H1 (cell line): ENCODE measurements around the gene CWH43. TPM values are rescaled to one million over a fixed set of nuclear protein-coding genes. Genes with fewer than 3 reads are reported as not detected.
"Not testable (repeated sequence)": the region's sequence is repeated elsewhere in the genome, so short reads cannot be mapped to it uniquely, and the experiment has no call there.

Source experiments
- CTCF ChIA-PET: fragments of 300-600 bp; sonication (Branson Sonifier 250); formaldehyde crosslinking; loops from one replicate; lab custom pipeline; 2021; ENCODE audit not compliant: partially characterized antibody; lab: Charles Lee
- POLR2A ChIA-PET: fragments of 300-600 bp; sonication (Branson Sonifier 250); formaldehyde crosslinking; loops from one replicate; lab custom pipeline; 2021; ENCODE audit warnings: inconsistent platforms; ENCODE audit not compliant: partially characterized antibody; lab: Charles Lee
- DNase-seq, 2 experiments: peaks; one replicate each; pipeline versions ENCODE4 v3.0.0 to v3.0.0-alpha.2; 2010 to 2022; ENCODE audit warnings: low spot score in 2 of 2, low read depth in 1 of 2, mixed read lengths in 1 of 2
- FAIRE-seq: peaks from 2 replicates; lab custom pipeline; 2011; peaks lifted over from hg19 to GRCh38; lab: Jason Lieb, UNC
- H2AFZ ChIP-seq: 2 replicates; pipeline ENCODE4 v1.8.1; 2012; ENCODE audit warnings: low read length, inconsistent platforms
- H2AK5ac ChIP-seq: 2 replicates; pipeline ENCODE4 v1.6.1; 2013; ENCODE audit warnings: low read depth, low read length
- H2BK120ac ChIP-seq: replicated peaks from 2 replicates; pipeline ENCODE3; 2013; ENCODE audit warnings: low read depth, low read length, inconsistent platforms
- H2BK12ac ChIP-seq: 2 replicates; pipeline ENCODE4 v1.6.1; 2013; ENCODE audit warnings: low read depth, low read length
- H2BK15ac ChIP-seq: 2 replicates; pipeline ENCODE4 v1.6.1; 2013; ENCODE audit warnings: low read length
- H2BK20ac ChIP-seq: 2 replicates; pipeline ENCODE4 v1.6.1; 2013; ENCODE audit warnings: low read length
- H2BK5ac ChIP-seq: 2 replicates; pipeline ENCODE4 v1.6.1; 2013; ENCODE audit warnings: low read depth, low read length
- H3K14ac ChIP-seq: 2 replicates; pipeline ENCODE4 v1.6.1; 2013; ENCODE audit warnings: inconsistent platforms; ENCODE audit not compliant: insufficient read length
- H3K18ac ChIP-seq: 2 replicates; pipeline ENCODE4 v1.6.1; 2013; ENCODE audit warnings: low read length; ENCODE audit errors: extremely low read depth
- H3K23ac ChIP-seq: 2 replicates; pipeline ENCODE4 v1.6.1; 2013; ENCODE audit warnings: inconsistent platforms; ENCODE audit not compliant: insufficient read length
- H3K23me2 ChIP-seq: 2 replicates; pipeline ENCODE4 v1.6.1; 2013; ENCODE audit warnings: low read depth, low read length
- H3K27ac ChIP-seq: 2 replicates; pipeline ENCODE4 v1.6.1; 2011; ENCODE audit warnings: low read depth, low read length, inconsistent platforms
- H3K27me3 ChIP-seq, 4 experiments: replicated peaks in 1 of 4; 1 replicate in 1 of 4; 2 replicates in 3 of 4; pipeline versions ENCODE4 v1.6.1 to v1.8.1; 2011 to 2013; ENCODE audit warnings: low read length in 3 of 4, mild to moderate bottlenecking in 3 of 4, inconsistent platforms in 2 of 4, mixed read lengths in 2 of 4, moderate library complexity in 1 of 4; ENCODE audit not compliant: control insufficient read depth in 3 of 4, insufficient read depth in 3 of 4; ENCODE audit errors: extremely low read depth in 1 of 4
- H3K36me3 ChIP-seq, 4 experiments: 2 replicates each; pipeline versions ENCODE4 v1.6.1 to v1.8.1; 2011 to 2013; ENCODE audit warnings: mild to moderate bottlenecking in 4 of 4, low read length in 3 of 4, moderate library complexity in 2 of 4, control low read depth in 1 of 4, inconsistent platforms in 1 of 4; ENCODE audit not compliant: insufficient read depth in 4 of 4, control insufficient read depth in 2 of 4
- H3K4ac ChIP-seq: replicated peaks from 2 replicates; pipeline ENCODE3; 2013; ENCODE audit warnings: low read length, low read depth, mixed read lengths, inconsistent platforms; ENCODE audit not compliant: insufficient read length
- H3K4me1 ChIP-seq, 4 experiments: replicated peaks in 1 of 4; 1 replicate in 1 of 4; 2 replicates in 3 of 4; pipeline versions ENCODE4 v1.6.1 to v1.8.1; 2011 to 2013; ENCODE audit warnings: low read length in 3 of 4, inconsistent platforms in 2 of 4, mixed read lengths in 1 of 4; ENCODE audit not compliant: insufficient read depth in 4 of 4, control insufficient read depth in 3 of 4
- H3K4me2 ChIP-seq, 2 experiments: 2 replicates each; pipeline versions ENCODE4 v1.6.1 to v1.8.1; 2011 to 2013; ENCODE audit warnings: low read depth in 2 of 2, low read length in 2 of 2, control low read depth in 1 of 2, inconsistent platforms in 1 of 2, mild to moderate bottlenecking in 1 of 2; ENCODE audit not compliant: insufficient read depth in 1 of 2
- H3K4me3 ChIP-seq, 4 experiments: fragments of 200-600, 300-600 bp in 1 of 4; sonication (generic), shearing (Covaris generic), sonication (Bioruptor Twin) in 1 of 4; 2 replicates each; pipeline versions ENCODE4 v1.5.1 to v1.8.1; 2011 to 2016; ENCODE audit warnings: low read length in 4 of 4, low read depth in 3 of 4, control low read depth in 2 of 4, inconsistent platforms in 2 of 4, mild to moderate bottlenecking in 2 of 4, mixed read lengths in 1 of 4, moderate library complexity in 1 of 4; ENCODE audit not compliant: insufficient read depth in 2 of 4; ENCODE audit errors: extremely low read depth in 1 of 4
- H3K56ac ChIP-seq: replicated peaks from 2 replicates; pipeline ENCODE3; 2013; ENCODE audit warnings: low read depth, mild to moderate bottlenecking, mixed read lengths, low read length, inconsistent platforms; ENCODE audit not compliant: insufficient read length
- H3K79me1 ChIP-seq: 2 replicates; pipeline ENCODE4 v1.6.1; 2013; ENCODE audit warnings: low read depth, low read length, control low read depth
- H3K79me2 ChIP-seq, 2 experiments: 2 replicates each; pipeline versions ENCODE4 v1.6.1 to v1.8.1; 2012 to 2013; ENCODE audit warnings: low read length in 2 of 2, mild to moderate bottlenecking in 2 of 2, inconsistent platforms in 1 of 2; ENCODE audit not compliant: insufficient read depth in 2 of 2, control insufficient read depth in 1 of 2
- H3K9ac ChIP-seq, 4 experiments: replicated peaks in 1 of 4; 1 replicate in 1 of 4; 2 replicates in 3 of 4; pipeline versions ENCODE4 v1.6.1 to v1.8.1; 2011 to 2013; ENCODE audit warnings: low read depth in 3 of 4, low read length in 3 of 4, control low read depth in 2 of 4, mild to moderate bottlenecking in 2 of 4, moderate library complexity in 2 of 4, inconsistent platforms in 1 of 4; ENCODE audit errors: extremely low read depth in 1 of 4
- H3K9me3 ChIP-seq, 2 experiments: 2 replicates each; pipeline versions ENCODE4 v1.6.1 to v1.8.1; 2012 to 2013; ENCODE audit warnings: mild to moderate bottlenecking in 2 of 2, moderate library complexity in 2 of 2, control low read depth in 1 of 2, inconsistent platforms in 1 of 2, low read depth in 1 of 2, low read length in 1 of 2, mixed read lengths in 1 of 2; ENCODE audit not compliant: insufficient read depth in 2 of 2
- H4K20me1 ChIP-seq, 2 experiments: replicated peaks in 1 of 2; 2 replicates each; pipeline versions ENCODE3 to v1.8.1; 2011 to 2013; ENCODE audit warnings: inconsistent platforms in 2 of 2, low read length in 2 of 2, mild to moderate bottlenecking in 1 of 2; ENCODE audit not compliant: insufficient read depth in 2 of 2, control insufficient read depth in 1 of 2
- H4K5ac ChIP-seq: 2 replicates; pipeline ENCODE4 v1.6.1; 2013; ENCODE audit warnings: low read length, low read depth, mixed read lengths, inconsistent platforms; ENCODE audit not compliant: insufficient read length
- H4K8ac ChIP-seq: 2 replicates; pipeline ENCODE4 v1.8.0; 2013; ENCODE audit warnings: mild to moderate bottlenecking, moderate library complexity, low read length, inconsistent platforms; ENCODE audit not compliant: insufficient read depth; ENCODE audit errors: extremely low read depth
- H4K91ac ChIP-seq: replicated peaks from 2 replicates; pipeline ENCODE3; 2013; ENCODE audit warnings: low read length, mixed read lengths, inconsistent platforms; ENCODE audit not compliant: insufficient read length
- WGBS, 2 experiments: shearing (Covaris generic) in 1 of 2; methylation state at CpG; one replicate each; pipeline versions ENCODE4 v1.1.6 to v1.1.7; 2013 to 2015; ENCODE audit warnings: low lambda C conversion rate in 2 of 2, mixed read lengths in 2 of 2, inconsistent platforms in 1 of 2, low coverage in 1 of 2, missing lambda C conversion rate in 1 of 2; ENCODE audit not compliant: insufficient replicate concordance in 2 of 2, insufficient coverage in 1 of 2, insufficient read length in 1 of 2; ENCODE audit errors: extremely low coverage in 1 of 2, missing lambda C conversion rate in 1 of 2; 5-methylcytosine and 5-hydroxymethylcytosine counted together
- polyA plus RNA-seq, 7 experiments: library from polyadenylated mRNA; depleted of rRNA in 3 of 7; stranded (reverse) in 5 of 7; unstranded in 2 of 7; fragments of >200 nt in 5 of 7; fragments of 200-250 nt in 2 of 7; gene quantifications; 1 replicate in 5 of 7; 2 replicates in 1 of 7; 4 replicates in 1 of 7; pipeline versions ENCODE4 v1.2.1 to v1.2.3, GENCODE V29; 2011 to 2013; ENCODE audit warnings: missing spikeins in 2 of 7, mixed read lengths in 2 of 7
- total RNA-seq: library from RNA; stranded (reverse); fragmentation: NEBNext Ultra II Directional; extraction: Animal tissue kit (Norgen Biotek cat#: 25700); gene quantifications from 2 replicates; pipeline ENCODE4 v1.2.1, GENCODE V29; 2021

CWH43 gene
- total and polyA plus RNA-seq, 2 of the 8 experiments (the other 6 are each of a cell fraction or from before 2014, with no cell fraction given), result not detected

- POLR2A ChIA-PET, H2BK12ac ChIP-seq, H3K14ac ChIP-seq, H3K56ac ChIP-seq, H4K91ac ChIP-seq, H3K18ac ChIP-seq, H2BK5ac ChIP-seq, CTCF ChIA-PET, H3K36me3 ChIP-seq, DNase-seq, H3K23ac ChIP-seq, FAIRE-seq, H2BK20ac ChIP-seq, H2BK120ac ChIP-seq, H3K4me1 ChIP-seq, H3K4me2 ChIP-seq, H4K8ac ChIP-seq, H3K27me3 ChIP-seq, H3K9ac ChIP-seq, H3K79me1 ChIP-seq, H2BK15ac ChIP-seq, H4K5ac ChIP-seq, H4K20me1 ChIP-seq, H3K4me3 ChIP-seq, H3K79me2 ChIP-seq, H2AFZ ChIP-seq, H3K27ac ChIP-seq, H2AK5ac ChIP-seq, H3K4ac ChIP-seq: not testable (repeated sequence)
- WGBS, 2 experiments, result 63 to 100% methylated on average over 2 to 10 of the region's 10 CpGs
- peaks cover 33 to 80% of the 10 kb centered on the region in 2 experiments for H3K9me3 ChIP-seq
- peaks cover 36% of the 10 kb centered on the region for H3K23me2 ChIP-seq
Measured at GRCh38 chr4:49109567-49110166, 123.6 kb downstream of the CWH43 start.

DNA sequence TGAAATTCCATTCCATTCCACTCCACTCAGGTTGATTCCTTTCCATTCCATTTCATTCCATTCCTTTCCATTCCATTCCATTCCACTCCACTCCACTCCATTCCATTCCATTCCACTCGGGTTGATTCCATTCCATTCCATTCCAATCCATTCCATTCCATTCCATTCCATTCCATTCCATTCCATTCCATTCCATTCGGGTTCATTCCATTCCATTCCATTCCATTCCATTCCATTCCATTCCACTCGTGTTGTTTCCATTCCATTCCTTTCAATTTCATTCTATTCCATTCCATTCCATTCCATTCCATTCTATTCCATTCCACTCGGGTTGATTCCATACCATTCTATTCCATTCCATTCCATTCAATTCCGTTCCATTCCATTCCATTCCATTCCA is 124.5 kb downstream of the CWH43 start:
- DNase-seq, H3K4me3 ChIP-seq, H4K8ac ChIP-seq, H2BK12ac ChIP-seq, H4K5ac ChIP-seq, H2BK15ac ChIP-seq, H4K91ac ChIP-seq, H3K14ac ChIP-seq, POLR2A ChIA-PET, H3K23ac ChIP-seq, H3K27ac ChIP-seq, H3K4me1 ChIP-seq, H3K9ac ChIP-seq, H3K27me3 ChIP-seq, H2BK120ac ChIP-seq, H2AK5ac ChIP-seq, H3K79me1 ChIP-seq, H3K4me2 ChIP-seq, H2BK20ac ChIP-seq, H2BK5ac ChIP-seq, H3K36me3 ChIP-seq, H3K4ac ChIP-seq, H2AFZ ChIP-seq, FAIRE-seq, H3K79me2 ChIP-seq, CTCF ChIA-PET, H4K20me1 ChIP-seq, H3K56ac ChIP-seq, H3K18ac ChIP-seq: not testable (repeated sequence)
- H3K9me3 ChIP-seq, result peaks cover 33 to 80% of the 10 kb centered on the region in 2 experiments
- H3K23me2 ChIP-seq, result peaks cover 28% of the 10 kb centered on the region
- 74% methylated on average over 5 of the region's 5 CpGs; no CpG with 5 or more reads in 1 of the 2 experiments for WGBS, 2 experiments
